GM12801 (cell line): ENCODE results near the gene COL6A1.

Experiments used
- CTCF ChIP-seq: IDR thresholded peaks from one replicate; pipeline ENCODE4 v1.5.1; 2011; ENCODE audit warnings: control low read depth; ENCODE audit not compliant: insufficient read length; ENCODE audit errors: extremely low read depth

COL6A1 gene

GRCh38 chr21:45973475-45974072, 8.0 kb upstream of the COL6A1 start:
- TF ChIP-seq CTCF, result no peak

- TF ChIP-seq CTCF, result no peak
These were observed 7.2 kb upstream of the COL6A1 start for GRCh38 chr21:45974073-45975019.

GRCh38 chr21:45975020-45975666, 6.4 kb upstream of the COL6A1 start:
- no peak for TF ChIP-seq CTCF

GRCh38 chr21:45976701-45977311, 4.8 kb upstream of the COL6A1 start:
- no peak for TF ChIP-seq CTCF

GRCh38 chr21:45977396-45977795, 4.2 kb upstream of the COL6A1 start:
- no peak for TF ChIP-seq CTCF

GRCh38 chr21:45979141-45979631, 2.4 kb upstream of the COL6A1 start:
- TF ChIP-seq CTCF, result no peak

GRCh38 chr21:45979651-45980050, 1.9 kb upstream of the COL6A1 start:
- no peak for TF ChIP-seq CTCF
